ENCODE measurements around the gene HTT. TPM values are rescaled to one million over a fixed set of nuclear protein-coding genes. Genes with fewer than 3 reads are reported as not detected.

The HTT gene
- total and polyA plus RNA-seq, 2 of the 13 experiments (the other 11 are each of a cell fraction or from before 2014, with no cell fraction given) = 17.5 to 19.5 TPM

DNA sequence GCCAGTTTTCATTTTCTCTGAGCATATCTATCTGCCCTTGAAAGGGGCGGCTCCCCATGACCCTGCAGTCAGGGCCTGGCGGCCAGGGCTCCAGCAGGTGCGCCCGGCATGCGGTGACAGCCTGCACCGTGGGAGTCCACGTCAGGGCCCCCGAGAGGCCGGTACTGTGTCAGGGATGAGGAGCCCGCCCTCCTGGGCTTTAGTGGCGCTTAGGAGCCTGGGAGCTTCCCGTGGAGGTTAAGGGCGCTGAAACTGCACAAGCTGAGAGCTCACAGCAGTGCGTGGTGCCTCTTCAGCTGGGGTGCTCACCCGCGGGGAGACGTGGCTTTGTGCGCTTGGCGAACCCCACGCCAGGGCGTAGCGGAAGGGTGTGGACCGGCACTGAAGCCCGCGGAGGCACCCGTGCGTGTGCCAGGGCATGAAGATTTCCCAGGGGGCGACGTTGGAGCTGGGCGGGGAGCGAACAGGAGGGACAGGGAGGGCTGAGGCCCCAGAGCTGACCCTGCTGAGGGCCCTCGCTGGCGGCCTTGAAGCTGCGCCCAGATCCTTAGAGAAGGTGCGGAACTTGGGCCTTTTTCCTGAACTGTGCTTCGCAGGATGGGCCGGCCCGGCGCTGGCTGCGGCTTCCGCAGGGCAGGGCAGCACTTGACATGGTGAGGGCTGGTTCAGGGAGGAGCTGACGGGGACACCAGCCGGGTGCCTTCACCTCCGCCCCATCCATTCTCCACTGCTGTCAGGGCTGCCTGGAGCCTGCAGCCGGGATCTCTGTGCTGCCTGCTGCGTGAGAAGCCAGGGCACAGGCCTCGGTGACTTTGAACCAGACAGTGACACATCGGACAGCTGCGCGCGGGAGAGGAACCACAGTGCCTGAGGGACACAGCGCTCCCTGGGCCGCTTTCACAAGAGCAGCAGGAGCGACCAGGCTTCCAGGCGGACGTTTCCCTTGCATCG lies 33.0 kb upstream of the HTT start (continued):
- TF ChIP-seq, protein P1, sequence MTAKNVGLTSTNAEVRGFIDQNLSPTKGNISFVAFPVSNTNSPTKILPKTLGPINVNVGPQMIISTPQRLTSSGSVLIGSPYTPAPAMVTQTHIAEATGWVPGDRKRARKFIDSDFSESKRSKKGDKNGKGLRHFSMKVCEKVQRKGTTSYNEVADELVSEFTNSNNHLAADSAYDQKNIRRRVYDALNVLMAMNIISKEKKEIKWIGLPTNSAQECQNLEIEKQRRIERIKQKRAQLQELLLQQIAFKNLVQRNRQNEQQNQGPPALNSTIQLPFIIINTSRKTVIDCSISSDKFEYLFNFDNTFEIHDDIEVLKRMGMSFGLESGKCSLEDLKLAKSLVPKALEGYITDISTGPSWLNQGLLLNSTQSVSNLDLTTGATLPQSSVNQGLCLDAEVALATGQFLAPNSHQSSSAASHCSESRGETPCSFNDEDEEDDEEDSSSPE (CRISPR knock-in tag; IDR thresholded peaks at IDR 0.05) = 0 out of 2 replicates have a peak, but pooled peaks have one; percentile 19
- TF ChIP-seq TEAD2 (CRISPR knock-in tag; IDR thresholded peaks at IDR 0.05) = no peak
- TF ChIP-seq ZNF292 (CRISPR knock-in tag; IDR thresholded peaks at IDR 0.05; ENCODE audit: borderline replicate concordance, low read depth) = peak; percentile 91
- no peak for TF ChIP-seq PRPF4 (IDR thresholded peaks at IDR 0.05; ENCODE audit: low read depth, low read length, poor library complexity, severe bottlenecking)

DNA sequence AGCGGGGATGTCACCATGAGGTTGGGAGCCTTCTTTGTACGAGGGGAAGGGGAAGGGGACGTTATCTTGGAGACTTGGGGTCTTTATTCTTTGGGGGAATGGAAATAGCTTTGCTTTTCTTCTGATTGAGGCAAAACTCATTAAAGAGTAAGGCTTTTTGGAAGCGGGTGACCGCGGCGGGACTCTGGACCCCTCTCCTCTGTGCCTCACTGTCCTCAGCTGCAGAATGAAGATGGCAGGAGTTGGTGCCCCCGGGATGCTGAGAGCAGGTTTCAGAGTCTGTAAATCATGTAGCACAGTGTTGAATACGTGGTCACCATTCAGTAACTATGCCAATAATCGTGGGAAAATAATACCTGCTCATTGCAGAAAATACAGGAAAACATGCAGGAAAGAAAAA lies 32.3 kb upstream of the HTT start:
- 11% methylated on average over 9 of the region's 10 CpGs for WGBS (ENCODE audit: low lambda C conversion rate)
- in situ Hi-C loops (cut with HindIII; ENCODE audit: extremely low pct_ligation_motif_present, low pct_unique_long_range_greater_than_20kb) (no loop called here), intact Hi-C loops (cut with micrococcal nuclease; ENCODE audit: unreplicated experiment) (no loop called here)
- peak overlapping the region; percentile 33; the same call in 1 of the 2 replicates for H3K9ac ChIP-seq (ENCODE audit: insufficient read depth, low read depth, low read length)
- no peaks in the 10 kb centered on the region for H3K79me2 ChIP-seq (ENCODE audit: insufficient read depth, low read length)
- TF ChIP-seq, protein P2, sequence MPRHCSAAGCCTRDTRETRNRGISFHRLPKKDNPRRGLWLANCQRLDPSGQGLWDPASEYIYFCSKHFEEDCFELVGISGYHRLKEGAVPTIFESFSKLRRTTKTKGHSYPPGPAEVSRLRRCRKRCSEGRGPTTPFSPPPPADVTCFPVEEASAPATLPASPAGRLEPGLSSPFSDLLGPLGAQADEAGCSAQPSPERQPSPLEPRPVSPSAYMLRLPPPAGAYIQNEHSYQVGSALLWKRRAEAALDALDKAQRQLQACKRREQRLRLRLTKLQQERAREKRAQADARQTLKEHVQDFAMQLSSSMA (CRISPR knock-in tag; IDR thresholded peaks at IDR 0.05) = 0 out of 2 replicates have a peak, but pooled peaks have one; percentile 54
- TF ChIP-seq ZNF772 (CRISPR knock-in tag; IDR thresholded peaks at IDR 0.05) (no peak), PCBP2 (optimal IDR thresholded peaks at IDR 0.05; ENCODE audit: low read depth, low read length, poor library complexity, severe bottlenecking) (no peak), ZNF501 (CRISPR knock-in tag; IDR thresholded peaks at IDR 0.05) (0 out of 2 replicates have a peak, but pooled peaks have one; percentile 1), SMARCE1 (IDR thresholded peaks at IDR 0.05; ENCODE audit: borderline replicate concordance) (no peak)
- TF ChIP-seq, protein P3, sequence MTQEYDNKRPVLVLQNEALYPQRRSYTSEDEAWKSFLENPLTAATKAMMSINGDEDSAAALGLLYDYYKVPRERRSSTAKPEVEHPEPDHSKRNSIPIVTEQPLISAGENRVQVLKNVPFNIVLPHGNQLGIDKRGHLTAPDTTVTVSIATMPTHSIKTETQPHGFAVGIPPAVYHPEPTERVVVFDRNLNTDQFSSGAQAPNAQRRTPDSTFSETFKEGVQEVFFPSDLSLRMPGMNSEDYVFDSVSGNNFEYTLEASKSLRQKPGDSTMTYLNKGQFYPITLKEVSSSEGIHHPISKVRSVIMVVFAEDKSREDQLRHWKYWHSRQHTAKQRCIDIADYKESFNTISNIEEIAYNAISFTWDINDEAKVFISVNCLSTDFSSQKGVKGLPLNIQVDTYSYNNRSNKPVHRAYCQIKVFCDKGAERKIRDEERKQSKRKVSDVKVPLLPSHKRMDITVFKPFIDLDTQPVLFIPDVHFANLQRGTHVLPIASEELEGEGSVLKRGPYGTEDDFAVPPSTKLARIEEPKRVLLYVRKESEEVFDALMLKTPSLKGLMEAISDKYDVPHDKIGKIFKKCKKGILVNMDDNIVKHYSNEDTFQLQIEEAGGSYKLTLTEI (CRISPR knock-in tag; conservative IDR thresholded peaks at IDR 0.05) = no peak
- CTCF ChIA-PET (ENCODE audit: low intra/inter-chr PET ratio, low total read pairs) = no interaction called here
- POLR2A ChIA-PET = interaction anchor here (1.1 kb wide), 1 partner anchor 32 kb away, joined by 4 read pairs; no protein-coding TSS in a partner anchor
- BruUV-seq (replicated peaks) = no TSS peak
- H3K36me3 ChIP-seq (replicated peaks in 1 of 2; ENCODE audit: control insufficient read depth in 1 of 2, insufficient read depth in 2 of 2, low read length in 2 of 2) = no peaks in the 10 kb centered on the region
- H2AFZ ChIP-seq (ENCODE audit: low read length) = no peak overlapping the region
- H3K27ac ChIP-seq (ENCODE audit: extremely low read length, insufficient read depth, low read length) = no peak overlapping the region
- peaks cover 56% of the 10 kb centered on the region for H3K4me1 ChIP-seq (ENCODE audit: insufficient read depth, low read length)
- H3K9me3 ChIP-seq (ENCODE audit: low read length) = no peaks in the 10 kb centered on the region
- no peak for ATAC-seq
- no peaks in the 10 kb centered on the region for H4K20me1 ChIP-seq (ENCODE audit: insufficient read depth, low read length)
- no peak for DNase-seq (ENCODE audit: low spot score)
- H3K27me3 ChIP-seq (ENCODE audit: control insufficient read depth in 1 of 2, insufficient read depth in 2 of 2, low read length in 2 of 2) = peaks cover 3 to 22% of the 10 kb centered on the region in 2 experiments; a peak in 3 of 5 replicates
- no peak for FAIRE-seq
- H3K4me3 ChIP-seq (replicated peaks in 1 of 3; ENCODE audit: insufficient read depth in 1 of 3, low read depth in 2 of 3, low read length in 3 of 3) = peak overlapping the region; percentile 48 to 70 (median 49)
- peak overlapping the region; percentile 84 for H3K4me2 ChIP-seq (ENCODE audit: low read depth, low read length)

Data from HepG2 (cell line).